ENCODE data around the gene CCDC174.

The CCDC174 gene

GRCh38 chr3:14691719-14692118 lies 40.2 kb downstream of the CCDC174 start:
- no peaks in the 10 kb centered on the region for H3K79me2 ChIP-seq (ENCODE audit: low read length)
- DNase-seq, result no peak
- no peaks in the 10 kb centered on the region for H4K20me1 ChIP-seq (ENCODE audit: insufficient read depth, low read length)
- no peak overlapping the region for H2AFZ ChIP-seq (ENCODE audit: low read length)
- peak overlapping the region; percentile 64; the same call in 1 of the 2 replicates for H3K4me2 ChIP-seq (ENCODE audit: low read depth, low read length)
- H3K9me2 ChIP-seq (replicated peaks; ENCODE audit: insufficient read depth, low read length), result no peaks in the 10 kb centered on the region
- H3K9me3 ChIP-seq (replicated peaks; ENCODE audit: insufficient read depth, low read length), result no peaks in the 10 kb centered on the region
- H3K27me3 ChIP-seq (replicated peaks; ENCODE audit: insufficient read depth, low read length), result no peaks in the 10 kb centered on the region
- no peaks in the 10 kb centered on the region for H3K36me3 ChIP-seq (replicated peaks; ENCODE audit: insufficient read depth, low read length)
- TF ChIP-seq EZH2phosphoT487 (IDR thresholded peaks at IDR 0.05; ENCODE audit: low read length) (no peak), CTCF (IDR thresholded peaks at IDR 0.05; ENCODE audit: low read length) (no peak), EZH2 (optimal IDR thresholded peaks at IDR 0.05; ENCODE audit: low read depth, low read length) (no peak)
- peaks cover 44% of the 10 kb centered on the region for H3K4me1 ChIP-seq (ENCODE audit: low read length)
- H3K4me3 ChIP-seq (ENCODE audit: low read length), result no peak overlapping the region
- H3K9ac ChIP-seq (ENCODE audit: low read length), result no peak overlapping the region
- H3K27ac ChIP-seq (ENCODE audit: low read length), result peak overlapping the region; percentile 58; the same call in 1 of the 2 replicates
- peaks cover 39% of the 10 kb centered on the region for H3F3A ChIP-seq (ENCODE audit: insufficient read depth, low read length)

- Histone ChIP-seq H3K9me2 (replicated peaks; ENCODE audit: insufficient read depth, low read length) (no peaks in the 10 kb centered on the region), H3K36me3 (replicated peaks; ENCODE audit: insufficient read depth, low read length) (no peaks in the 10 kb centered on the region), H3K4me3 (ENCODE audit: low read length) (no peak overlapping the region), H3K9me3 (replicated peaks; ENCODE audit: insufficient read depth, low read length) (no peaks in the 10 kb centered on the region), H3K4me2 (ENCODE audit: low read depth, low read length) (peak overlapping the region; percentile 52; the same call in 1 of the 2 replicates), H3K79me2 (ENCODE audit: low read length) (no peaks in the 10 kb centered on the region), H4K20me1 (ENCODE audit: insufficient read depth, low read length) (no peaks in the 10 kb centered on the region), H3K9ac (ENCODE audit: low read length) (peak overlapping the region; percentile 34; the same call in 1 of the 2 replicates), H3K4me1 (ENCODE audit: low read length) (peaks cover 20% of the 10 kb centered on the region), H3K27me3 (replicated peaks; ENCODE audit: insufficient read depth, low read length) (no peaks in the 10 kb centered on the region), H2AFZ (ENCODE audit: low read length) (peak overlapping the region; percentile 24; the same call in 1 of the 2 replicates), H3K27ac (ENCODE audit: low read length) (peak overlapping the region; percentile 67; the same call in 1 of the 2 replicates), H3F3A (ENCODE audit: insufficient read depth, low read length) (peaks cover 4% of the 10 kb centered on the region; the same call in 1 of the 2 replicates)
- DNase-seq, result peak; percentile 70
- TF ChIP-seq CTCF (IDR thresholded peaks at IDR 0.05; ENCODE audit: low read length) (no peak), EZH2phosphoT487 (IDR thresholded peaks at IDR 0.05; ENCODE audit: low read length) (no peak), EZH2 (optimal IDR thresholded peaks at IDR 0.05; ENCODE audit: low read depth, low read length) (no peak)
Observed at GRCh38 chr3:14698601-14699244, 47.2 kb downstream of the CCDC174 start.

GRCh38 chr3:14699643-14700042 lies 48.1 kb downstream of the CCDC174 start:
- Histone ChIP-seq H3K4me1 (ENCODE audit: low read length) (peaks cover 20% of the 10 kb centered on the region), H3K27ac (ENCODE audit: low read length) (no peak overlapping the region), H4K20me1 (ENCODE audit: insufficient read depth, low read length) (no peaks in the 10 kb centered on the region), H3K79me2 (ENCODE audit: low read length) (no peaks in the 10 kb centered on the region), H3K27me3 (replicated peaks; ENCODE audit: insufficient read depth, low read length) (no peaks in the 10 kb centered on the region), H3K4me2 (ENCODE audit: low read depth, low read length) (no peak overlapping the region), H3F3A (ENCODE audit: insufficient read depth, low read length) (peaks cover 4% of the 10 kb centered on the region; the same call in 1 of the 2 replicates), H3K9me2 (replicated peaks; ENCODE audit: insufficient read depth, low read length) (no peaks in the 10 kb centered on the region), H2AFZ (ENCODE audit: low read length) (no peak overlapping the region), H3K36me3 (replicated peaks; ENCODE audit: insufficient read depth, low read length) (no peaks in the 10 kb centered on the region), H3K4me3 (ENCODE audit: low read length) (no peak overlapping the region), H3K9ac (ENCODE audit: low read length) (no peak overlapping the region), H3K9me3 (replicated peaks; ENCODE audit: insufficient read depth, low read length) (no peaks in the 10 kb centered on the region)
- TF ChIP-seq EZH2phosphoT487 (IDR thresholded peaks at IDR 0.05; ENCODE audit: low read length), result no peak
- no peak for TF ChIP-seq CTCF (IDR thresholded peaks at IDR 0.05; ENCODE audit: low read length)
- no peak for TF ChIP-seq EZH2 (optimal IDR thresholded peaks at IDR 0.05; ENCODE audit: low read depth, low read length)
- DNase-seq, result no peak

All from MM.1S (cell line).